OCI-LY1 (cell line): ENCODE results near the gene UNC5CL.

Experiments
- H2AFZ ChIP-seq: fragments of 200-600 bp; sonication (generic), shearing (Covaris generic); 2 replicates; pipeline ENCODE4 v1.6.0; 2014; ENCODE audit warnings: antibody characterized with exemption, mild to moderate bottlenecking, low read length
- H3F3A ChIP-seq: fragments of 200-600 bp; sonication (generic), shearing (Covaris generic); 2 replicates; pipeline ENCODE4 v1.6.0; 2014; ENCODE audit warnings: mild to moderate bottlenecking, antibody characterized with exemption, low read length, moderate library complexity; ENCODE audit not compliant: insufficient read depth
- H3K27ac ChIP-seq: fragments of 200-600 bp; sonication (generic); 2 replicates; pipeline ENCODE4 v1.5.1; 2014; ENCODE audit warnings: low read length, mixed run types, mild to moderate bottlenecking, low read depth; ENCODE audit not compliant: poor library complexity, severe bottlenecking
- H3K27me3 ChIP-seq: fragments of 200-600 bp; sonication (generic); 2 replicates; pipeline ENCODE4 v1.6.0; 2014; ENCODE audit warnings: antibody characterized with exemption, mild to moderate bottlenecking, low read length, moderate library complexity; ENCODE audit not compliant: insufficient read depth
- H3K36me3 ChIP-seq: fragments of 200-600 bp; sonication (generic); 2 replicates; pipeline ENCODE4 v1.6.1; 2014; ENCODE audit warnings: mild to moderate bottlenecking, antibody characterized with exemption, low read length, moderate library complexity, mixed read lengths; ENCODE audit not compliant: insufficient read depth
- H3K4me1 ChIP-seq: fragments of 200-600 bp; sonication (generic); 2 replicates; pipeline ENCODE4 v1.5.1; 2014; ENCODE audit warnings: mild to moderate bottlenecking, low read length, moderate library complexity; ENCODE audit not compliant: insufficient read depth, severe bottlenecking
- H3K4me2 ChIP-seq: fragments of 200-600 bp; sonication (generic), shearing (Covaris generic); 2 replicates; pipeline ENCODE4 v1.6.1; 2014; ENCODE audit warnings: low read length
- H3K4me3 ChIP-seq: fragments of 200-600 bp; sonication (generic); 2 replicates; pipeline ENCODE4 v1.5.1; 2014; ENCODE audit warnings: low read length, low read depth, mild to moderate bottlenecking, mixed read lengths; ENCODE audit not compliant: poor library complexity, severe bottlenecking
- H3K79me2 ChIP-seq: fragments of 200-600 bp; shearing (Covaris generic); 2 replicates; pipeline ENCODE4 v1.6.1; 2016; ENCODE audit warnings: mixed run types, low read length, mixed read lengths; ENCODE audit not compliant: insufficient read depth
- H3K9ac ChIP-seq: fragments of 200-600 bp; sonication (generic), shearing (Covaris generic); 2 replicates; pipeline ENCODE4 v1.6.1; 2014; ENCODE audit warnings: mild to moderate bottlenecking, low read length, mixed read lengths
- H3K9me2 ChIP-seq: fragments of 200-600 bp; sonication (generic), shearing (Covaris generic); 2 replicates; pipeline ENCODE4 v1.6.1; 2014; ENCODE audit warnings: low read depth, mild to moderate bottlenecking, low read length, mixed read lengths
- H3K9me3 ChIP-seq: fragments of 200-600 bp; shearing (Covaris generic); 2 replicates; pipeline ENCODE4 v1.6.1; 2014; ENCODE audit warnings: low read length, mixed read lengths
- H4K20me1 ChIP-seq: fragments of 200-600 bp; sonication (generic), shearing (Covaris generic); 2 replicates; pipeline ENCODE4 v1.6.0; 2016; ENCODE audit warnings: mild to moderate bottlenecking, low read length; ENCODE audit not compliant: insufficient read depth
- EZH2 ChIP-seq: fragments of 200-600 bp; sonication (generic), shearing (Covaris generic); IDR thresholded peaks from 2 replicates; pipeline ENCODE4 v1.8.0; 2017; ENCODE audit warnings: borderline replicate concordance, mixed run types, mild to moderate bottlenecking, antibody characterized with exemption, low read length, moderate library complexity, mixed read lengths
- TF ChIP-seq, protein P1 (sequence below): fragments of 200-600 bp; sonication (generic), shearing (Covaris generic); IDR thresholded peaks from 2 replicates; pipeline ENCODE4 v1.5.1; 2017; ENCODE audit warnings: mild to moderate bottlenecking, antibody characterized with exemption, low read length, moderate library complexity, mixed read lengths

UNC5CL gene

DNA sequence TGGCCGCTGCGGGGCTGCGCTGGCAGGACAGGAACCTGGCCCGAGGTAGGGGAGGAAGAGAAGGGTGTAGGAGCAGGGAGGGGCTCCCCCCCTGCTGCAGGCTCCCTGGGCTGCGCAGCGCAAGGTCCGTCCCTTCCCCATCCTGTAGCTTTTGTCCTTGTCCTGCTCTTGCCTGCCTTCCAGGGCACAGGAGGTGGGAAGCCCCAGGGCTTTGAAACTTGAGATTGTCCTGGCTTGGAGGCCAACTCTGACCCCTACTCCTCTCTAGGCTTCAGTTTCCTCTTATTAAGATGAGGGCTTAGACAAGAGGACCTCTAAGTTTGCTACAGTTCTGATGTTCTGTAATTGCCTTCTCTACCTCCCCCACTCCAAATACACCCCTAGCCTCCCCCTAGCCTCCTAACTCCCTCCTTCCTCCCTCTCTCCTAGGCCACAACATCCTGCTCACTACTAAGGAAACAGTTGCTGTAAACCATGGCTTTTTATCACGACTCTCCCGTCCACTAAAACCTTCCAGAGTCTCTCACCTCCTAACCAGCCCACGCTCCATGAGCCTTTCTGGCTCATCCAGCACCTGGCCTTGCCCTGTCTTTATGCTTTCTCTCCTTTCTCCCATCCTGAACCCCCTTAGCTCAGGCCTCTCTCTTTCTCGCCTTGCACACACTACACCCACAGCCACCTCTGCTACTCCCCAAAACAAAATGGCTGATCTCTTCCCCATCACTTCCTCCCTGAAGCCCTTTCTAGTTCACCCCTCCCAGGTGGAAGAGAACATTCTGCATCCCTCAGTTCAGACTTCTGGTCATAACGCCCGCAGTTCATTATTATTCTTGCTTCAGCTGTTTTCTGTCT is 10.2 kb downstream of the UNC5CL start:
- no peaks in the 10 kb centered on the region for H3F3A ChIP-seq
- H3K9me3 ChIP-seq: no peaks in the 10 kb centered on the region
- H3K4me3 ChIP-seq: peak overlapping the region; percentile 52
- peak overlapping the region; percentile 53; the same call in 1 of the 2 replicates for H3K9ac ChIP-seq
- H3K4me1 ChIP-seq: peaks cover 15% of the 10 kb centered on the region
- H3K79me2 ChIP-seq: no peaks in the 10 kb centered on the region
- 0 out of 2 replicates have a peak overlapping the region, but pooled peaks have one; percentile 11 for H2AFZ ChIP-seq
- TF ChIP-seq, protein P1, sequence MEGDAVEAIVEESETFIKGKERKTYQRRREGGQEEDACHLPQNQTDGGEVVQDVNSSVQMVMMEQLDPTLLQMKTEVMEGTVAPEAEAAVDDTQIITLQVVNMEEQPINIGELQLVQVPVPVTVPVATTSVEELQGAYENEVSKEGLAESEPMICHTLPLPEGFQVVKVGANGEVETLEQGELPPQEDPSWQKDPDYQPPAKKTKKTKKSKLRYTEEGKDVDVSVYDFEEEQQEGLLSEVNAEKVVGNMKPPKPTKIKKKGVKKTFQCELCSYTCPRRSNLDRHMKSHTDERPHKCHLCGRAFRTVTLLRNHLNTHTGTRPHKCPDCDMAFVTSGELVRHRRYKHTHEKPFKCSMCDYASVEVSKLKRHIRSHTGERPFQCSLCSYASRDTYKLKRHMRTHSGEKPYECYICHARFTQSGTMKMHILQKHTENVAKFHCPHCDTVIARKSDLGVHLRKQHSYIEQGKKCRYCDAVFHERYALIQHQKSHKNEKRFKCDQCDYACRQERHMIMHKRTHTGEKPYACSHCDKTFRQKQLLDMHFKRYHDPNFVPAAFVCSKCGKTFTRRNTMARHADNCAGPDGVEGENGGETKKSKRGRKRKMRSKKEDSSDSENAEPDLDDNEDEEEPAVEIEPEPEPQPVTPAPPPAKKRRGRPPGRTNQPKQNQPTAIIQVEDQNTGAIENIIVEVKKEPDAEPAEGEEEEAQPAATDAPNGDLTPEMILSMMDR: no peak
- no peak for TF ChIP-seq EZH2
- H3K27me3 ChIP-seq: no peaks in the 10 kb centered on the region; the same call in 1 of the 2 replicates
- H3K27ac ChIP-seq: no peak overlapping the region
- H3K4me2 ChIP-seq: peak overlapping the region; percentile 68
- H4K20me1 ChIP-seq: no peaks in the 10 kb centered on the region
- no peaks in the 10 kb centered on the region for H3K9me2 ChIP-seq
- no peaks in the 10 kb centered on the region for H3K36me3 ChIP-seq

DNA sequence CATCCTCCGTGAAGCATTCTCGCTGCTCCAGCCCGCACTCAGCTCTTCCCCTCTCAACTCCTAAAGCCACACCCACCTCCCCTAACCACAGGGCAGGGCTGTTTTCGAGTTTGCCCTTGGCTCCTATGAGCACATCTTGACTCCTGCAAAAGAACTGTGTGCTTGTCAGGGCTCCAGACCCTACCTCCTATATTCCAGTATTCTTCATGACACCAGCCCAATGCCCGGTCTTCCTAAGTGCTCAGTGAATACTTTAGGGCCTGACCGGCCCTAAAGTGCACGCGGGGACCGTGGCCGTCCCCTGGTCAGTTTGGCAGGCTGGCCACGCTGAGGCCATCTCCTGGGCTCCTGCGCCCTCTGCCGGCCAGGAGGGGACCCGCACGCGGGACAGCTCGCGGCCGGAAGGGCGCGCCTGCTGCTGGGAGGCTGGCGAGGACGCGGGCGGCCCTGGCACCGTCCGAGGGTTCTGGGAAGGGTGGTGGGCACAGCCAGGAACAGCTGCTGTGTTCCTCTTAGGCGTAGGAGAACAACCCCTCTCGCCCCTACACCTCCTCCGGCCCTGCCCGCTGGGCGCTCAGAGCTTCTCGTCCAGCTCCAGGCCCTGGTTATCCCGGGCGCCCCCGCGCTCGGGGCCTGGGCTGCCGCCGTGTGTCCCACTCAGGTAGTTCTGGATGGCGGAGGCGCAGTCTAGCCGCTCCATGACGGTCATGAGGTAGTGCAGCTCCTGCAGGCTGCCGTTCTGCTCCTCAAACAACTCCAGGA is 11.0 kb downstream of the UNC5CL start:
- Histone ChIP-seq H3K9ac (peak overlapping the region; percentile 53; the same call in 1 of the 2 replicates), H4K20me1 (no peaks in the 10 kb centered on the region), H3K27me3 (no peaks in the 10 kb centered on the region; the same call in 1 of the 2 replicates), H3F3A (no peaks in the 10 kb centered on the region), H3K9me3 (no peaks in the 10 kb centered on the region), H3K4me1 (peaks cover 15% of the 10 kb centered on the region), H3K36me3 (no peaks in the 10 kb centered on the region), H3K4me2 (peak overlapping the region; percentile 68), H3K79me2 (no peaks in the 10 kb centered on the region), H3K27ac (no peak overlapping the region), H3K9me2 (no peaks in the 10 kb centered on the region), H3K4me3 (peak overlapping the region; percentile 52), H2AFZ (0 out of 2 replicates have a peak overlapping the region, but pooled peaks have one; percentile 11)
- no peak for TF ChIP-seq EZH2
- TF ChIP-seq, protein P1: peak; percentile 98

DNA sequence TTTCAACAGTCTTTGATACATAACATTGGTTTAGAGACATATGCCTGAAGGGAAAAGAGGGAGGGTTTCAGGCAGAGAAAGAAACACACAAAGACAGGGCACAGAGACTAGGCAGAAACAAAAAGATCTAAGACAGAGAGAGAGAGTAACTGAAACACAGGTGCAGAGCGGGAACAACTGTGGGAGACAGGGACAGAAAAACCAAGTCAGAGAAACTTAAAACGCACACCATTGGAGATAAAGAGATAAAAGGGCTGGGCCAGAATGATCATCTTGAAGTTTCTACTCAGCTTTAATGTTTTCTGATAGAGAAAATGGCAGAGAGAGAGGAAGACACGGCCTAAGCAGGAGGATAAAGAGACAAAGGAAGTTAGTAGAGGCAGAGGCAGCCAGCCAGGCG is 11.8 kb downstream of the UNC5CL start:
- Histone ChIP-seq H3F3A (no peaks in the 10 kb centered on the region), H3K9ac (no peak overlapping the region), H3K4me1 (peaks cover 15% of the 10 kb centered on the region), H3K36me3 (no peaks in the 10 kb centered on the region), H3K9me2 (no peaks in the 10 kb centered on the region), H3K27me3 (no peaks in the 10 kb centered on the region; the same call in 1 of the 2 replicates), H3K4me2 (no peak overlapping the region; the same call in 1 of the 2 replicates), H3K4me3 (no peak overlapping the region), H3K9me3 (no peaks in the 10 kb centered on the region), H2AFZ (no peak overlapping the region), H3K79me2 (no peaks in the 10 kb centered on the region), H4K20me1 (no peaks in the 10 kb centered on the region), H3K27ac (no peak overlapping the region)
- TF ChIP-seq EZH2: no peak
- TF ChIP-seq, protein P1: no peak
